HEK293T (cell line): ENCODE data around the gene PRKG1.

ENCODE experiments used
- CTCF ChIA-PET: fragments of 350-600 bp; formaldehyde crosslinking; extraction: SDS; loops from one replicate; lab custom pipeline; 2021; ENCODE audit warnings: antibody characterized with exemption, inconsistent platforms; lab: Yijun Ruan, JAX
- POLR2A ChIA-PET: fragments of 350-600 bp; formaldehyde crosslinking; extraction: SDS; loops from one replicate; lab custom pipeline; 2020; ENCODE audit warnings: antibody characterized with exemption, inconsistent platforms; lab: Yijun Ruan, JAX
- DNase-seq: peaks from one replicate; pipeline ENCODE4 v3.0.0; 2012; ENCODE audit warnings: mixed read lengths; ENCODE audit errors: extremely low spot score
- ARNT ChIP-seq: fragments of 450-650 bp; IDR thresholded peaks from 2 replicates; pipeline ENCODE4 v1.6.1; 2017; ENCODE audit warnings: mild to moderate bottlenecking
- BHLHE40 ChIP-seq: fragments of 450-650 bp; IDR thresholded peaks from 2 replicates; pipeline ENCODE4 v1.6.1; 2016; ENCODE audit warnings: mild to moderate bottlenecking, moderate library complexity, borderline replicate concordance
- CTBP1 ChIP-seq: fragments of 450-650 bp; IDR thresholded peaks from 2 replicates; pipeline ENCODE4 v1.6.1; 2016; ENCODE audit warnings: borderline replicate concordance
- ELF4 ChIP-seq: fragments of 450-650 bp; IDR thresholded peaks from 2 replicates; pipeline ENCODE4 v1.6.1; 2017; ENCODE audit warnings: antibody characterized with exemption
- FOXA1 ChIP-seq: fragments of 450-650 bp; IDR thresholded peaks from 2 replicates; pipeline ENCODE4 v1.6.1; 2016; ENCODE audit warnings: mild to moderate bottlenecking
- FOXK2 ChIP-seq: fragments of 450-650 bp; IDR thresholded peaks from 2 replicates; pipeline ENCODE4 v1.6.1; 2016; ENCODE audit warnings: mild to moderate bottlenecking
- FOXM1 ChIP-seq: fragments of 450-650 bp; IDR thresholded peaks from 2 replicates; pipeline ENCODE4 v1.6.1; 2017; ENCODE audit warnings: mild to moderate bottlenecking, borderline replicate concordance
- HDGF ChIP-seq: fragments of 450-650 bp; IDR thresholded peaks from 2 replicates; pipeline ENCODE4 v1.6.1; 2017; ENCODE audit warnings: antibody characterized with exemption, borderline replicate concordance
- L3MBTL2 ChIP-seq: fragments of 450-650 bp; conservative IDR thresholded peaks from 2 replicates; pipeline ENCODE4 v1.6.1; 2016; ENCODE audit warnings: mild to moderate bottlenecking
- LEF1 ChIP-seq: fragments of 450-650 bp; IDR thresholded peaks from 2 replicates; pipeline ENCODE4 v1.6.1; 2017; ENCODE audit warnings: mild to moderate bottlenecking, borderline replicate concordance
- NFRKB ChIP-seq: fragments of 450-650 bp; IDR thresholded peaks from 2 replicates; pipeline ENCODE4 v1.6.1; 2016; ENCODE audit warnings: mild to moderate bottlenecking, moderate library complexity
- PKNOX1 ChIP-seq: fragments of 450-650 bp; IDR thresholded peaks from 2 replicates; pipeline ENCODE4 v1.6.1; 2016
- SP1 ChIP-seq: fragments of 450-650 bp; IDR thresholded peaks from 2 replicates; pipeline ENCODE4 v1.6.1; 2017
- SUZ12 ChIP-seq: fragments of 450-650 bp; IDR thresholded peaks from 2 replicates; pipeline ENCODE4 v1.6.1; 2016; ENCODE audit warnings: mild to moderate bottlenecking
- TARDBP ChIP-seq: fragments of 450-650 bp; IDR thresholded peaks from 2 replicates; pipeline ENCODE4 v1.6.1; 2016
- ZNF384 ChIP-seq: fragments of 450-650 bp; IDR thresholded peaks from 2 replicates; pipeline ENCODE4 v1.6.1; 2016

PRKG1 gene

GRCh38 chr10:52300599-52301277 lies 1226.5 kb downstream of the PRKG1 start:
- POLR2A ChIA-PET, result no interaction called here
- no peak for DNase-seq
- no peak for TF ChIP-seq LEF1
- TF ChIP-seq CTBP1, result no peak
- no peak for TF ChIP-seq L3MBTL2
- CTCF ChIA-PET, result no interaction called here

- ChIA-PET POLR2A (interaction anchor here (0.9 to 1.9 kb wide), 2 partner anchors 183 to 194 kb away, joined by 5 to 6 read pairs; no protein-coding TSS in a partner anchor), CTCF (interaction anchor here (0.6 to 3.1 kb wide), 17 partner anchors 11 to 1308 kb away, joined by 3 to 53 read pairs (median 4); no protein-coding TSS in a partner anchor)
- peak; percentile 82 for DNase-seq
Measured at GRCh38 chr10:52308251-52309031, 1234.2 kb downstream of the PRKG1 start.

GRCh38 chr10:52312942-52313255 lies 1238.6 kb downstream of the PRKG1 start:
- ChIA-PET CTCF (interaction anchor here (3.5 kb wide), 1 partner anchor 176 kb away, joined by 30 read pairs; no protein-coding TSS in a partner anchor), POLR2A (interaction anchor here (1.2 kb wide), 1 partner anchor 13 kb away, joined by 3 read pairs; no protein-coding TSS in a partner anchor)
- TF ChIP-seq NFRKB, result no peak
- TF ChIP-seq SP1, result no peak
- TF ChIP-seq LEF1, result no peak
- no peak for TF ChIP-seq SUZ12
- TF ChIP-seq ARNT, result no peak
- TF ChIP-seq ELF4, result no peak
- TF ChIP-seq CTBP1, result no peak
- no peak for TF ChIP-seq FOXA1
- DNase-seq, result no peak

More at GRCh38 chr10:52308251-52309031, 1234.2 kb downstream of the PRKG1 start:
- TF ChIP-seq ZNF384, result no peak
- TF ChIP-seq CTBP1, result no peak
- TF ChIP-seq FOXM1, result no peak
- no peak for TF ChIP-seq ELF4
- no peak for TF ChIP-seq PKNOX1

GRCh38 chr10:52313256-52313932 lies 1239.1 kb downstream of the PRKG1 start:
- ChIA-PET CTCF (interaction anchor here (0.5 to 3.5 kb wide), 12 partner anchors 13 to 464 kb away, joined by 3 to 30 read pairs (median 3); no protein-coding TSS in a partner anchor), POLR2A (interaction anchor here (0.7 to 1.2 kb wide), 2 partner anchors 13 to 176 kb away, joined by 3 to 4 read pairs; no protein-coding TSS in a partner anchor)
- peak; percentile 53 for DNase-seq
- TF ChIP-seq TARDBP, result no peak
- TF ChIP-seq PKNOX1, result no peak
- no peak for TF ChIP-seq FOXK2
- TF ChIP-seq LEF1, result no peak
- TF ChIP-seq FOXM1, result no peak
- peak; percentile 69 for TF ChIP-seq L3MBTL2
- TF ChIP-seq ARNT, result no peak

- CTCF ChIA-PET, result interaction anchor here (0.5 to 3.5 kb wide), 20 partner anchors 12 to 673 kb away, joined by 3 to 30 read pairs (median 3); no protein-coding TSS in a partner anchor
- no peak for TF ChIP-seq LEF1
- no peak; the same call in none of the 2 replicates for TF ChIP-seq CTBP1
- TF ChIP-seq L3MBTL2, result peak; percentile 49
Measured at GRCh38 chr10:52313933-52314821, 1239.9 kb downstream of the PRKG1 start, which contains the start of gene DKK1. TSS of gene DKK1 (plus strand) at chr10:52314281. CDS start at chr10:52314435, 154 bp downstream.

GRCh38 chr10:52314822-52315552 lies 1240.7 kb downstream of the PRKG1 start:
- ChIA-PET CTCF (interaction anchor here (0.7 to 3.5 kb wide), 6 partner anchors 64 to 252 kb away, joined by 3 to 30 read pairs (median 4); no protein-coding TSS in a partner anchor), POLR2A (no interaction called here)
- DNase-seq, result peak; percentile 46
- no peak for TF ChIP-seq SUZ12
- TF ChIP-seq ARNT, result no peak
- no peak; the same call in none of the 2 replicates for TF ChIP-seq L3MBTL2
- no peak for TF ChIP-seq FOXM1
- TF ChIP-seq BHLHE40, result no peak
- no peak for TF ChIP-seq ZNF384
- no peak for TF ChIP-seq ELF4
- no peak for TF ChIP-seq FOXA1
- no peak for TF ChIP-seq NFRKB
- no peak for TF ChIP-seq CTBP1
- no peak for TF ChIP-seq HDGF
- TF ChIP-seq PKNOX1, result no peak
- no peak for TF ChIP-seq TARDBP
- TF ChIP-seq LEF1, result no peak
- no peak for TF ChIP-seq FOXK2
- no peak for TF ChIP-seq SP1

More at GRCh38 chr10:52313933-52314821, 1239.9 kb downstream of the PRKG1 start, which contains the start of gene DKK1:
- peak; percentile 90 for DNase-seq
- POLR2A ChIA-PET, result interaction anchor here (0.7 to 1.2 kb wide), 2 partner anchors 12 to 175 kb away, joined by 3 to 4 read pairs; no protein-coding TSS in a partner anchor
